B cell (primary cell): ENCODE data around the gene ZMPSTE24.

Source experiments
- CTCF ChIP-seq: fragments of 200-600 bp; IDR thresholded peaks from one replicate; pipeline ENCODE4 v1.8.0; 2022; ENCODE audit warnings: antibody characterized with exemption, mild to moderate bottlenecking
- EZH2 ChIP-seq: IDR thresholded peaks from 2 replicates; pipeline ENCODE4 v1.6.1; 2012; ENCODE audit warnings: borderline replicate concordance, low read depth, mild to moderate bottlenecking, moderate library complexity, low read length; ENCODE audit not compliant: insufficient read depth, poor library complexity, severe bottlenecking

- TF ChIP-seq CTCF: no peak
- TF ChIP-seq EZH2: no peak
Observed at GRCh38 chr1:40315795-40316594, 58.0 kb downstream of the ZMPSTE24 start.
